IPS-NIHi7 (cell line): ENCODE measurements around the gene MYH15.

Experiments
- DNase-seq: peaks from one replicate; pipeline ENCODE4 v3.0.0; 2012; ENCODE audit warnings: mixed read lengths; ENCODE audit errors: extremely low spot score

Gene MYH15

GRCh38 chr3:108334701-108335100, 175.7 kb downstream of the MYH15 start:
- no peak for DNase-seq

GRCh38 chr3:108333961-108334360, 176.4 kb downstream of the MYH15 start:
- no peak for DNase-seq

DNA sequence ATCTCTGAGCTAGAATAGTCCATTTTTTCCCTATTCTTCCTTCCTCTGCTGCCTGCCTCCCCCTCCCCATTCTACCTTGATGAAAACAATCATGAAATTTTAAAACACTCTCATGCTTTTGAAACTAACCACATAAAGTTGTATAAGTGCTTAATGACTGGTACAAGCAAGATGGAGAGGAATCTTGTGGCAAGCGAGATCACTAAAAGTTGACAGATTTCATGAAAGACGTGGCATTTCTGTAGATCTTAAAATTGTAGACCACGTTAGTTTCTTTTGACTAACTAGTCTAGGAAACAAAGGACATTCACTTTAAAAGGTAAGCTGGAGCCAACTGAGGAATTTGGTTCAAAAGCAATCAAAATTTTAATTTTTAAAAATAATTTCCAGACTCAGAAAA, 178.6 kb downstream of the MYH15 start:
- no peak for DNase-seq
